ENCODE measurements around the gene CLDN6.

- TF ChIP-seq CTCF (IDR thresholded peaks at IDR 0.05 in 2 of 3, conservative IDR thresholded peaks at IDR 0.05 in 1 of 3; ENCODE audit: borderline replicate concordance in 1 of 3, insufficient read depth in 1 of 3, low read depth in 2 of 3, low read length in 2 of 3), result no peak
- no peak for TF ChIP-seq ATF3 (IDR thresholded peaks at IDR 0.05)
- TF ChIP-seq ZFX (IDR thresholded peaks at IDR 0.05), result no peak
Measured at GRCh38 chr16:3007059-3007956, 10.7 kb downstream of the CLDN6 start.

Data from HCT116 (cell line).